AG04450 (cell line): ENCODE results near the gene TRIM67. TPM values are rescaled to one million over a fixed set of nuclear protein-coding genes. Genes with fewer than 3 reads are reported as not detected.

Experiments used
- CTCF ChIA-PET: fragments of 300-600, 350-600 bp; formaldehyde crosslinking; extraction: SDS; loops from one replicate; lab custom pipeline; 2022; ENCODE audit warnings: antibody characterized with exemption, inconsistent platforms; lab: Charles Lee
- POLR2A ChIA-PET: fragments of 350-600 bp; formaldehyde crosslinking; extraction: SDS; loops from one replicate; lab custom pipeline; 2021; ENCODE audit warnings: antibody characterized with exemption, inconsistent platforms; lab: Yijun Ruan, JAX
- DNase-seq: peaks from one replicate; pipeline ENCODE4 v3.0.0-alpha.2; 2011; ENCODE audit warnings: low read depth, low spot score
- H3K27ac ChIP-seq: one replicate; pipeline ENCODE4 v1.5.1; 2012; ENCODE audit warnings: low read depth, low read length, control low read depth
- H3K27me3 ChIP-seq: one replicate; pipeline ENCODE4 v1.6.0; 2012; ENCODE audit warnings: low read length; ENCODE audit not compliant: control insufficient read depth, insufficient read depth
- H3K4me3 ChIP-seq: 2 replicates; pipeline ENCODE4 v1.5.1; 2011; ENCODE audit warnings: mild to moderate bottlenecking, low read depth, low read length, control low read depth
- H3K9me3 ChIP-seq: 2 replicates; pipeline ENCODE4 v1.5.1; 2012; ENCODE audit warnings: low read length; ENCODE audit not compliant: control insufficient read depth, insufficient read depth
- CTCF ChIP-seq: IDR thresholded peaks from 2 replicates; pipeline ENCODE4 v1.5.1; 2011; ENCODE audit warnings: low read depth, low read length, control low read depth, inconsistent platforms
- polyA plus RNA-seq: library from polyadenylated mRNA; depleted of rRNA; stranded (reverse); fragments of >200 nt; gene quantifications from 2 replicates; pipeline ENCODE4 v1.2.3, GENCODE V29; 2011

Gene TRIM67
- polyA plus RNA-seq, 1 experiment, result not detected

DNA sequence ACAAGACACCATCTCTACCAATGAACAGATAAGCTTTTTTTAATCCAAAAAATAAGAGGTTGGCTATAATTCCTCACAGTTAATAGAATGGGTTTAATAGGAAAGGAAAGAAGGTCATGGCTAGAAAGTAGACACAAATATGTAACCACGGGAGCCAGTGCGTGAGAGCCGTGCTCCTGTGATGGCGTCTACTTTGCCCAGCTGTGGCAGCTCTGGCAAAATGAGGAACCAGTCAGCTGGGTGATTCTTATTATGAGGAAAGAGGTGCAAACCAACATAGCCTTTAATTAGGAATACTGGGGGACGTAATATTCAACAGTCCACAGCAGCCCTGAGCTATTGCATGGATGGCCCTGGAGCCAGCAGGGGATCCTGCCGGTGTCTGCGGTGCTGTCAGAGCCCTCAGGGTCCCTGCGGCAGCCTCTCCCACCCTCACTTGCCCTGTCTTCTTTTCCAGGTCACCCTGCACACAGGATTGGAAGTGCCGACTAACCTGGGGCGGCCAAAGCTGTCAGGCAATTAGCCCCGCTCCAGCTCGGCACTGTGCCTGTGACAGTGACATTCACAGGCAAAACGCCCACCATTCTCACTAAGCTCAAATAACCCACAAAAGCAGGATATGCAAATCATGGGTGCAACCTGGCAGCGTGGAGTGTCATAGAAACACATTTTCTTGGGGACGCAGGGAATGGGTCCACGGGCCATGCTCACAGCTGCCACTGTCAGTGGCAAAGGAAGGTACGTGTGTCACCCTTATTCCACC is 53.2 kb downstream of the TRIM67 start:
- H3K27ac ChIP-seq, result no peak overlapping the region
- no peak for DNase-seq
- H3K9me3 ChIP-seq, result no peaks in the 10 kb centered on the region; the same call in 1 of the 2 replicates
- ChIA-PET CTCF (interaction anchor here (0.7 kb wide), 1 partner anchor 386 kb away, joined by 8 read pairs; no protein-coding TSS in a partner anchor), POLR2A (no interaction called here)
- no peak overlapping the region for H3K4me3 ChIP-seq
- H3K27me3 ChIP-seq, result peaks cover 28% of the 10 kb centered on the region
- no peak for TF ChIP-seq CTCF

GRCh38 chr1:231215681-231216385 is 54.0 kb downstream of the TRIM67 start:
- TF ChIP-seq CTCF, result no peak
- peaks cover 28% of the 10 kb centered on the region for H3K27me3 ChIP-seq
- no peak overlapping the region for H3K27ac ChIP-seq
- no peaks in the 10 kb centered on the region; the same call in 1 of the 2 replicates for H3K9me3 ChIP-seq
- POLR2A ChIA-PET, result no interaction called here
- CTCF ChIA-PET, result interaction anchor here (0.6 kb wide), 1 partner anchor 8 kb away, joined by 3 read pairs; no protein-coding TSS in a partner anchor
- no peak overlapping the region for H3K4me3 ChIP-seq
- no peak for DNase-seq

DNA sequence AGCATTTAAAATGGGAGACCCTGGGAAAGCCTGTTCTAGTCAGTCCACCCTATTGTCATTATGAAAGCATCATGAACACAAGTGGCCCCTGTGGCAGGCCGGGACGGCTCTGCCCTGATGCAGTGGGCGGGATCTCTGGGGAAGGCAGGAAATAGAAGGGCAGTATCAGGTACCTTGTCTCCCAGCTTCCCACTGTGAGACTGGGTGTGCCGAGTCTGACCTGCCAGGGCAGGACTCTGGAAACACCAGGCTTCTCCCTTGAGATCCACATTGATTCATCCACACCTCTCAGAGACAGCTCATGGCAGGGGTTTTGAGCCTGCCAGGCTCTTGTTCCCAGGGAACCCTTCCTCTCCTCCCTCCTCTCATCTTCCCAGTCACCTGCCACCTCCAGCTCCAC is 54.6 kb downstream of the TRIM67 start:
- H3K9me3 ChIP-seq, result no peaks in the 10 kb centered on the region; the same call in 1 of the 2 replicates
- no peak overlapping the region for H3K4me3 ChIP-seq
- H3K27me3 ChIP-seq, result peaks cover 28% of the 10 kb centered on the region
- DNase-seq, result no peak
- no peak overlapping the region for H3K27ac ChIP-seq
- POLR2A ChIA-PET, result no interaction called here
- CTCF ChIA-PET, result interaction anchor here (0.6 kb wide), 1 partner anchor 9 kb away, joined by 3 read pairs; no protein-coding TSS in a partner anchor
- no peak for TF ChIP-seq CTCF

DNA sequence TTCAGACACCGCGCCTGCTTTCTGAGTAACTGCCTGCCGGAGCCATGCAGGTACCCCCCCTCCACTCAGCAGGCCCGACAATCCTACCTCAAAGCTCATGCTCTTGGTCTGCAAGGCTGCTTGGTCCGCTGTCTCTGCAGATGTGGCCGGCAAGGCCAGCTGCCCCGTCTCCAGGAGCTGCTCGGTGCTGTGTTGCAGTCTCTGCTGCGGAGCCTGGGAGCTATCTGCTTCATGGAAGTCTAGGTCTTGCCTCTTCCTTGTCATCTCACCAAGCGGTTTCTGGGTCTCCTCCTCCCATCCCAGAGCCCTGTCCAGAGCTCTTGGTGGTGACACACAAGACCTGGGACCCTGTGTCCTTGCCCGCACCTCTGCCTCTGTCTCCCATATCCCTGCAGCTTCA is 55.2 kb downstream of the TRIM67 start:
- Histone ChIP-seq H3K27ac (no peak overlapping the region), H3K9me3 (no peaks in the 10 kb centered on the region; the same call in 1 of the 2 replicates), H3K4me3 (no peak overlapping the region), H3K27me3 (peaks cover 28% of the 10 kb centered on the region)
- CTCF ChIA-PET, result no interaction called here
- POLR2A ChIA-PET, result no interaction called here
- TF ChIP-seq CTCF, result no peak
- DNase-seq, result no peak

DNA sequence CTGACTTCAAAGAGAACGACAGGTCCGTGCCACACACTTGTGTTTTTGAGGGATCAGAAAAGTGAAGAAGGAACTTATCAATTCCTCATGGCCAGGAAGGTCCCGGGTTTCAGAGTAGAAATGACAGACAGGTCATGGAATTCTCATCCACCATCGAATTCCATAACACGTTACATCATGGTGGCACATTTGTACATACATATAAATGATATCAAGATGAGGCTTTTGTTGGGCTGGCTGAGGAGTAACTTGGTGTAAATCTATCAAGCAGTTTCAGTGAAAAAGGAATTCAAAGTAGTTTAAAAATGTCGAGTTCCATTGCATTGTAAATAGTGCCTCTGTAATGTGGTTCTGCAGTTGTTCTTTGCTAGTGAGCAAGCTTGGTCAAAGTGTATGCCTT is 56.2 kb downstream of the TRIM67 start:
- TF ChIP-seq CTCF, result no peak
- H3K27me3 ChIP-seq, result peaks cover 25% of the 10 kb centered on the region
- H3K27ac ChIP-seq, result no peak overlapping the region
- ChIA-PET POLR2A (no interaction called here), CTCF (no interaction called here)
- H3K4me3 ChIP-seq, result no peak overlapping the region
- DNase-seq, result no peak
- no peaks in the 10 kb centered on the region; the same call in 1 of the 2 replicates for H3K9me3 ChIP-seq
